ENCODE data around the gene MRPL36.

GRCh38 chr5:1751864-1752822, 47.5 kb downstream of the MRPL36 start:
- TF ChIP-seq CTCF (IDR thresholded peaks at IDR 0.05) (no peak), POLR2A (IDR thresholded peaks at IDR 0.05) (no peak)
